ENCODE results near the gene BACE1-AS.

GRCh38 chr11:117309310-117309709 lies 18.2 kb downstream of the BACE1-AS start:
- TF ChIP-seq CTCF (IDR thresholded peaks at IDR 0.05; ENCODE audit: low read length), result no peak
- TF ChIP-seq EZH2phosphoT487 (IDR thresholded peaks at IDR 0.05; ENCODE audit: low read length), result no peak

Measured in MM.1S (cell line).